ENCODE results near the gene TNS3. TPM values are rescaled to one million over a fixed set of nuclear protein-coding genes. Genes with fewer than 3 reads are reported as not detected.

Gene TNS3
- total and polyA plus RNA-seq, 10 of the 15 experiments (the other 5 are each of a cell fraction or from before 2014, with no cell fraction given): 0.27 to 2.7 (median 0.79) TPM

GRCh38 chr7:47460251-47460989 lies 121.5 kb downstream of the TNS3 start:
- H3K9ac ChIP-seq (ENCODE audit: control insufficient read depth, insufficient read depth, low read length): no peak overlapping the region
- H4K20me1 ChIP-seq (ENCODE audit: control insufficient read depth, insufficient read depth): no peaks in the 10 kb centered on the region
- H3K4me2 ChIP-seq (ENCODE audit: control insufficient read depth, insufficient read depth): no peak overlapping the region
- no peaks in the 10 kb centered on the region for H3K36me3 ChIP-seq (ENCODE audit: control insufficient read depth in 2 of 2, insufficient read depth in 2 of 2, low read length in 1 of 2)
- no peak overlapping the region for H2AFZ ChIP-seq (ENCODE audit: control insufficient read depth, low read depth, low read length)
- no peak for TF ChIP-seq E2F4 (IDR thresholded peaks at IDR 0.05; ENCODE audit: low read depth, low read length)
- TF ChIP-seq IKZF2 (IDR thresholded peaks at IDR 0.05): no peak
- TF ChIP-seq JUNB (IDR thresholded peaks at IDR 0.05): no peak
- no peak for TF ChIP-seq TCF12 (IDR thresholded peaks at IDR 0.05; ENCODE audit: low read depth, low read length)
- TF ChIP-seq, protein P1, sequence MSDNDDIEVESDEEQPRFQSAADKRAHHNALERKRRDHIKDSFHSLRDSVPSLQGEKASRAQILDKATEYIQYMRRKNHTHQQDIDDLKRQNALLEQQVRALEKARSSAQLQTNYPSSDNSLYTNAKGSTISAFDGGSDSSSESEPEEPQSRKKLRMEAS (IDR thresholded peaks at IDR 0.05; ENCODE audit: low read depth, low read length): no peak
- no peak for TF ChIP-seq HDAC2 (IDR thresholded peaks at IDR 0.05)
- TF ChIP-seq POU2F2 (IDR thresholded peaks at IDR 0.05; ENCODE audit: borderline replicate concordance, low read depth, low read length): no peak
- TF ChIP-seq, protein P2, sequence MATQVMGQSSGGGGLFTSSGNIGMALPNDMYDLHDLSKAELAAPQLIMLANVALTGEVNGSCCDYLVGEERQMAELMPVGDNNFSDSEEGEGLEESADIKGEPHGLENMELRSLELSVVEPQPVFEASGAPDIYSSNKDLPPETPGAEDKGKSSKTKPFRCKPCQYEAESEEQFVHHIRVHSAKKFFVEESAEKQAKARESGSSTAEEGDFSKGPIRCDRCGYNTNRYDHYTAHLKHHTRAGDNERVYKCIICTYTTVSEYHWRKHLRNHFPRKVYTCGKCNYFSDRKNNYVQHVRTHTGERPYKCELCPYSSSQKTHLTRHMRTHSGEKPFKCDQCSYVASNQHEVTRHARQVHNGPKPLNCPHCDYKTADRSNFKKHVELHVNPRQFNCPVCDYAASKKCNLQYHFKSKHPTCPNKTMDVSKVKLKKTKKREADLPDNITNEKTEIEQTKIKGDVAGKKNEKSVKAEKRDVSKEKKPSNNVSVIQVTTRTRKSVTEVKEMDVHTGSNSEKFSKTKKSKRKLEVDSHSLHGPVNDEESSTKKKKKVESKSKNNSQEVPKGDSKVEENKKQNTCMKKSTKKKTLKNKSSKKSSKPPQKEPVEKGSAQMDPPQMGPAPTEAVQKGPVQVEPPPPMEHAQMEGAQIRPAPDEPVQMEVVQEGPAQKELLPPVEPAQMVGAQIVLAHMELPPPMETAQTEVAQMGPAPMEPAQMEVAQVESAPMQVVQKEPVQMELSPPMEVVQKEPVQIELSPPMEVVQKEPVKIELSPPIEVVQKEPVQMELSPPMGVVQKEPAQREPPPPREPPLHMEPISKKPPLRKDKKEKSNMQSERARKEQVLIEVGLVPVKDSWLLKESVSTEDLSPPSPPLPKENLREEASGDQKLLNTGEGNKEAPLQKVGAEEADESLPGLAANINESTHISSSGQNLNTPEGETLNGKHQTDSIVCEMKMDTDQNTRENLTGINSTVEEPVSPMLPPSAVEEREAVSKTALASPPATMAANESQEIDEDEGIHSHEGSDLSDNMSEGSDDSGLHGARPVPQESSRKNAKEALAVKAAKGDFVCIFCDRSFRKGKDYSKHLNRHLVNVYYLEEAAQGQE (IDR thresholded peaks at IDR 0.05; ENCODE audit: low read depth, low read length): no peak
- no peak for TF ChIP-seq PRDM15 (CRISPR knock-in tag; IDR thresholded peaks at IDR 0.05)
- no peak overlapping the region for H3K27ac ChIP-seq (ENCODE audit: control insufficient read depth, insufficient read depth)
- H3K27me3 ChIP-seq (replicated peaks in 1 of 2; ENCODE audit: control insufficient read depth in 2 of 2, insufficient read depth in 2 of 2, low read length in 1 of 2): peaks cover 0 to 2% of the 10 kb centered on the region in 2 experiments; a peak in 2 of 4 replicates
- H3K4me3 ChIP-seq: no peak overlapping the region
- H3K9me3 ChIP-seq (replicated peaks; ENCODE audit: control insufficient read depth, insufficient read depth, low read length): no peaks in the 10 kb centered on the region
- no peak for DNase-seq (ENCODE audit: low read depth, low spot score)
- BruUV-seq (replicated peaks): no TSS peak
- RAD21 ChIA-PET (ENCODE audit: unreplicated experiment): no interaction called here
- SMC1A ChIA-PET (ENCODE audit: uncharacterized antibody, unreplicated experiment): no interaction called here
- POLR2A ChIA-PET: no interaction called here
- FAIRE-seq: no peak
- H3K4me1 ChIP-seq (ENCODE audit: control insufficient read depth, insufficient read depth, low read length): no peaks in the 10 kb centered on the region
- ATAC-seq: no peak
- WGBS (ENCODE audit: insufficient coverage, insufficient replicate concordance, low lambda C conversion rate, missing lambda C conversion rate): 61% methylated on average over 11 of the region's 11 CpGs
- in situ Hi-C loops (cut with MboI): no loop called here
- CTCF ChIA-PET: no interaction called here
- intact Hi-C loops (cut with micrococcal nuclease; ENCODE audit: unreplicated experiment): no loop called here
- no peaks in the 10 kb centered on the region for H3K79me2 ChIP-seq (ENCODE audit: control insufficient read depth, insufficient read depth, low read length)

Measured in GM12878 (cell line).